HCEC 1CT (cell line): Measurements from ENCODE around the gene ZC3H12C.
A peak's percentile ranks its signal among the peaks of the same experiment; 100 is the strongest.

Source experiments
- DNase-seq: peaks from one replicate; pipeline ENCODE4 v3.0.0-alpha.2; 2017

The ZC3H12C gene

DNA sequence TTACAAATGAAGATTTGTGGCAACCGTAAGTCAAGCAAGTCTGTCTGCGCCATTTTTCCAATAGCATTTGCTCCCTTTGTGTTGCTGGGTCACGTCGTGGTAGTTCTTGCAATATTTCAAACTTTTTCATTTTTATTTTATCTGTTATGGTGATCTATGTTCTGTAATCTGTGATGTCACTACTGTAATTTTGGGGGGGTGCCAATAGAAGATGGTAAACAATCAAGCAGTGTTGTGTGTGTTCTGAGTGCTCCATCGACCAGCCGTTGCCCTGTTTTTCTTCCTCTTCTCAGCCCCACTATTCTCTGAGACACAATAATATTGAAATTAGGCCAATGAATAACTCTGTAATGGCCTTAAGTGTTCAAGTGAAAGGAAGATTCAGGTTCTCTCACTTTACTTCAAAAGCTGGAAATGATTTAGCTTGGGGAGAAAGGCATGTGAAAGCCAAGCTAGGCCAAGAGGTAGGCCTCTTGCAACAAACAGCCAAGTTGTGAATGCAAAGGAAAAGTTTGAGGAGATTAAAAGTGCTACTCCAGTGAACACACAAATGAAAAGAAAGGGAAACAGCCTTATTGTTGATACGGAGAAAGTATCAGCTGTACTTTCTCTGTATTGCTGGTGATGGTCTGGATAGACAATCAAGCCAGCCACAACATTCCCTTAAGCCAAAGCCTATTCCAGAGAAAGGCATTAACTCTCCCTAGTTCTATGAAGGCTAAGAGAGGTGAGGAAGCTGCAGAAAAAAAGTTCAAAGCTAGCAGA, 7.5 kb downstream of the ZC3H12C start:
- no peak for DNase-seq

DNA sequence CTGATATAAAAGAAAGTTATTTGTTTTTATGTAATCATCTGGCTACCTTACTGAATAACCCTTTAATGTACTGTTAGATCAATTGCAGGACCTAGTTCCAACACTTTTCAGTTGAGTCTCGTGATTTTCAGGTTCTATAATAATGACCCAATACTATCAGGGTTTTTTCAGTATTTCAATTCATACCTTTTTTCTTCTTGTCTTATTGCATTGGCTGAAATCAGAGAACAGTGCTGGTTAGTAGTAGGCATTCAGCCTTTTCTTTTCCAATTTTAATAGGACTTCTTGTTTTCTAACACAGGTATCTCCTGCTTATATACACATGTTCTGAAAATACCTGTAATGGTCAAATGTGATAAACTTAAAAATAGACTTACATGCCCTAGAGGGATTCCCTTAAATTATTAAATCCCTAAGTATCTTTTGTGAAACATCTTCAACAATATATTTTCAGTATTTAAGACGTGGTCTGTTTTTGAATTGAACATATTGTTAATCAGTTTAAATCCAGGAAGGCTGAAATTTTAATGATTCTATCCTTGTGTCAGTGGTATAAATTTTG, 13.6 kb downstream of the ZC3H12C start:
- DNase-seq = no peak

DNA sequence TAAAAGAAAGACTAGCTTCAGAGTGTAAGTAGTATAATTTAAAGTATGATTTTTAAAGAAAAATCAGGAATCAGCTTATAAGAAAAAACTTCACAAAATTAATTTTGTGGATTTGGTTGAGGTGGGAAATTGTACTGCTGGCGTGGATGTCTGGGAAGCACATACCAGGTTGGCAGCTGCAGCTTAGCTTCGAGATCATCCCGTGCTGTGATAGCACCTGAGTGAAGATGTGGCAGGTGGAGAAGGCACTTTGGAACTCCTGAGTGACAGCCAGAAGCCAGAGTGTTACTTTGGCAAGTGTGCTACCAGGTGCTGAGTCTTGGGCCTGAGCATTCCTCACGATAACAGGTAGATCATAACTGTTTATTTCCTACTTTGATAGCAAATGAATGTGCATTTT, 17.7 kb downstream of the ZC3H12C start:
- no peak for DNase-seq

DNA sequence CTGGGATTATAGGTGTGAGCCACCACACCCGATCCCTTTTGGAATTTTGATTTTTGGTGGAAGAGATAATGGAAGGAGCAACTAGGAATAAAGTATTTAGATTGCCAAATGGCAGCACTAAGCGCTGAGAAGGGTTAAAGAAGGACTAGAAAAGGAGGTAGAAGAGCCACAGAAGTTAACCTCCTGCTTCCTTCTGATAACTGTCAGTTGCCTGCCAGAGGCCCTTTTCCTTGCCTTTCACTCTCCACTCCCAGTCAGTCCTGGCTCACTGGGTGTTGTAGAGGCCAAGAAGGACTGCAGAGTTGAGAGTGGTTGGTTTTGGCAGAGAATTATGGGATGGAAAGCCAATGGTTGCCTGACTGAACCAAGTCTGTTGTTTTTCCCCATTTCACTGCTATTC, 19.3 kb downstream of the ZC3H12C start:
- DNase-seq = no peak

DNA sequence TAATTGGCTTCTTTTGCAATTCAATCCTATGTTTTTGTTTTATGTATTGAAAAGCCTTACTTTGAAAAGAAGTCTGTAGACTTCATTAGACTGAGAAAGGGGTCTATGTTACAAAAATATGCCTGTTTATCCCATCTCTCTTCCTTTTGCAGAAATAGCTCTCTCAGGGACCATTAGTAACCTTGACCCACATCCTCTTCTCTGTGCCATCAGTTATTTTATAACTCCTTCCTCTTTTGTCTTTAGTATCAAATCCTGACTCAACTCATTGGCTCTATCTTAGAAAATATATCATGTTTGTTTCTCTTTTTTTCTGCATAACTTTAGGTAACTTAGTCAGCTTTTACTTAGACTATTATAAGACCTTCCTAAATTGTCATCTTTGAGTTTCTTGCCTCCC, 20.3 kb downstream of the ZC3H12C start:
- DNase-seq = no peak

DNA sequence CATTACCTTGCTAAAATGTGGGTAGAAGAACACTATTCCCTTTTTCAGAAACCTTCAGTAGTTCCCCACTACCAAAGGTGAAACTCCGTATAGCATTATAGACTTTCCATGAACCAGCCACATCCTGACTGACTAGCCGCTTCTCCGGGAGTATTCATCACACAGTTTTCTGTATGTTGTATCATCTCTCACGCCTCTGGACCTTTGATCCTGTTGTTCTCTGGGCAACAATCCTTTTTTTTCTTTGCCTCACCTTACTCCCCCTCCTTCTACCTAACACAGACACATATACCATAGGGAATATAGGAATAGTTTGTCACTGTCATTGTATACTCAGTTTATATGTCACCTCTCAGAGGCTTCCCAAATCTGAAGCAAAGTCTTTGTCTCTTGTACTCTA, 20.8 kb downstream of the ZC3H12C start:
- no peak for DNase-seq

DNA sequence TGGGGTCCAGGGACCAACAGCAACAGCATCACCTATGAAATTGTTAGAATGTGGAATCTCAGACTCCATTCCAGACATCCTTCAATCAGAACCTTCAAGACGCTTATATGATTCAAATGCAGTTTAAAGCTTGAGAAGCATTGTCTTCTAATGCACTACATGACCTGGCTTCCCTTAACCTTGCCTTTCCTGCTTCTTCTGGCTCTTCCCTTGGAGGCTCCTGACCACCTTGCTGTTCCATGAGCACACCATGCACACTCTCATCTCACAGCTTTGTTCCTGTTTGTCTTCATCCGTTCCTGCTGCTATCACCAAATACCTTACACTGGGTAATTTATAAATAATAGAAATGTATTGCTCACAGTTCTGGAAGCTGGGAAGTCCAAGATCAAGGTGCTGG, 26.1 kb downstream of the ZC3H12C start:
- no peak for DNase-seq

DNA sequence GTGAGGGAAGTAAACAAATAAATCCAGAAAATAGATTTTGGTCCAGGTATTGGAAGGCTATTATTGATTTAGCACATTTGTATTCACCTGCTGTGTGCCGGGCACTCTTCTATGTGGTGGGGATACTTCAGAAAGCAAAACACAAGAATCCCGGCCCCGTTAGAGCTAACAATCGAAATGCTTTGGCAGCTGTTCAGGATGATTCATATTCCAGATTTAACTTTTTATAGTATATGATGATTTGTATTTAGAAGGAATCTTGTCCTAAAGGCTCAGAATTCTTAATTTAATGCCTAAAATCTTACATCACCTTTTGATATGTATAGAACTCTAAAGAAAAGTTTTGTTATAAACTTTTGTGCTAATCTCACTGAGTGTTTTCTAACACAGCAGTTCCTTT, 28.0 kb downstream of the ZC3H12C start:
- peak; percentile 77 for DNase-seq

DNA sequence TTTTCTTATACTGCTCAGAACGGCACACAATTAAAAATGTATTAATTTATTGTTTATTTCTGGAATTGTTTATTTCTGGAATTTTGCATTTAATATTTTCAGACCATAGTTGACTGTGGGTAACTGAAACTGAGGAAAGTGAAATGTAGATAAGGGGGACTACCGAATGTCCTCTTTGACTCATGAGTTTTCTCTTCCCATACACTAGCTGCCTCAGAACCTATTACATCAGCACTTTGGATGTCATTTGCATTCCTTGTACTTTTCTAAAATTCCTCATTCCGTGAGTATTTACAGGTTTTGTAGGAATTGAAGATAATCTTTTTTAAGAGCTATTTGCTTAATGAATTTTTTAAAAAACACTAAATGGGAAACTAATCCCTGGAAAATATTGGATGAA, 29.8 kb downstream of the ZC3H12C start:
- peak; percentile 67 for DNase-seq

DNA sequence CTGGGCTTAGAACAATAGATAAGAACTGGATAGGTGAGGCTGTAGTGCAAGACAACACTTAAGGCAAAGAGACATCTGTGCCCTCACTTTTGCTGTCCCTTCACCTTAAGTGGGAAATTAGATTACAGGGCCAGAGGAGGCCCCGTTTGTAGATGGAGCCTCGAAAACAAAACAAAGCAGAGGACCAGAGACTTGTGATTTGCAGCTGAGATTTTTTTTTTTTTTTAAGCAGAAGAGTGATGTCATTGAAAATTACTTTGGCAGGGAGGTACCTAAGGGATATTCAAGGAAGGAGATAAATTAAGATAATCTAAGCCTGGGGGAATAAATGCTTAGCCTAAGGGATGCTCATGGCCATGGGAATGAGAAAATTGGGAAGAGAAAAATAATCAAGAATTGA, 31.4 kb downstream of the ZC3H12C start:
- no peak for DNase-seq

DNA sequence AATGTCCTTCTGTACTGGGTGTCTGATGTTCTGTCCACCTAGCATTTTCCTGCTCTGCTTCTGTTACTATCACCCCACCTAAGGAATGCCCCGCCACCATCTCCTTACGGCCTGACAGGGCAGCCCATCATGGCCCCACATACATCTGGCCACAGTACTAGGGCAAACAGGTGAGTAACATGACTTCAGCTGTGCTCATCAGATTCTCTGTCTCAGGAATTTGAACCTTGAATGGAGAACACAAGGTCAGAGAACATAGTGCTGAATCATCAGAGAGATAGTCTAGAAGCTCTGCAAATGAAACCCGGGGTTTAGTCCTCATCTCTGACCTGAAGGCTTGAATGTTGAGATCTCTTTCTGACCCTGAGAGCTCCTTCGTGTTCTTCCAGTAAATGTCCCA, 32.4 kb downstream of the ZC3H12C start:
- peak; percentile 89 for DNase-seq

DNA sequence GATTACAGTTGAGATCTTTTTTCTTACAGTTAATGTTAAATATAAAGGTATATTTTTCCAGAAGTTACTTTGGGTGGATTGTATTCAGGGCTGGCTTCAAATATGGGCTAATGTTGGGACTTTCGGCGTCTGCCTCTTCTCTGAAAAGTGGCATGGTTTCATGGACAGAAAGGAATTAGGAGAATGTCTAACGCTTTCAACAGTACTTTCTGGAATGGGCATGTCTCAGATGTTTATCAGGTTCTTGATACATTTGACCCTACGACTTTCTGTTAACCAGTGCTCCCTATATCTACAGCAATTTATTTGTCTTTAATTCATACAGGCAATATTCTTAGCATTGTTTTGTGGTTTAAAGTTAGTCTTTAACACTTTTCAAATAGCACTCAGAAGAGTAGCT, 33.7 kb downstream of the ZC3H12C start:
- no peak for DNase-seq

DNA sequence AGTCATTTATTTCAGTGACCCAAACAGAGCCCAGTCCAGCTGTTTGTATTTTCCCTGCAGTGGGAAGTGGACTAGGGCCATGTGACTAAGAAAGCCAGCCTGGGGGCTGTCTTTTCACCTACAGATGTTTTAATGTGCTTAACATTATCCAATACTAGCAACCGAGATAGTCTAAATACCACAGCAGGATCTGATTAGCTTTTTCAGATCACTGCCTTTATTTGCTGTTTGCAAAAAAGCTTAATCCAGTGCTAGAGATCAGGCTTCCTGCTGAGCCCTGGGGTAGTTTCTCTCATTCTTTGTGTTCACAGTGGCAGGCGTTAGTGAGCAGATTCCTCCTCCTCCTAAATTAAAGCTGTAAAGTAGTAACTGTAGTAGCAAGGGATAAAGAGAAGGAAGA, 35.0 kb downstream of the ZC3H12C start:
- peak; percentile 49 for DNase-seq

DNA sequence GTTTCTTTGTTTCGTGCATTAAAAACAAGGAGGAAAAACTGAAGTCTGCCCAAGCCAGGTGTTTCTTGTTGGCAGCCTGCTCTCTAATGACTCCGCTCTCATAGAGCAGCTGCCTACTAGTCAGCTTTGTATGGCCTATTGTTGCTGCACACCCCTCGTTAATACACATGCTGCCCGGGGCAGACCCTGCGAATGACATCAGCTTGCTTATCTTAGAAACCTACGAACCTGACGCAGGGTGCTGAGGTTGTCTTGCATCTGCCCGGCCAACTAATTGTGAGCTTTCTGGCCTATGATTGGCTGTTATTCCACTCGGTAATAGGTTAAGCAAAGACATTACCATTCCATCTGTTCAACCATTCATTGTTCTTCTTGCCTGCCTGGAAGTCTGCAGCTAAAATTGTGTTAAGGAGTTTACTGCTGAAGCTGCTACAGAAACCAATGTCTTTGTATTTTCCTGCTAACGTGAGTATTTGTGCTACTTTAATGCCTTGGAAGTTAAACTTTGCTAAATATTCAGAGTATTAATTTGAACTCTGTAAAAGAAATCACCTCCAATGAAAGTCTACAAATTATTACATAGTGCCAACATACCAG, 37.5 kb downstream of the ZC3H12C start:
- no peak for DNase-seq

DNA sequence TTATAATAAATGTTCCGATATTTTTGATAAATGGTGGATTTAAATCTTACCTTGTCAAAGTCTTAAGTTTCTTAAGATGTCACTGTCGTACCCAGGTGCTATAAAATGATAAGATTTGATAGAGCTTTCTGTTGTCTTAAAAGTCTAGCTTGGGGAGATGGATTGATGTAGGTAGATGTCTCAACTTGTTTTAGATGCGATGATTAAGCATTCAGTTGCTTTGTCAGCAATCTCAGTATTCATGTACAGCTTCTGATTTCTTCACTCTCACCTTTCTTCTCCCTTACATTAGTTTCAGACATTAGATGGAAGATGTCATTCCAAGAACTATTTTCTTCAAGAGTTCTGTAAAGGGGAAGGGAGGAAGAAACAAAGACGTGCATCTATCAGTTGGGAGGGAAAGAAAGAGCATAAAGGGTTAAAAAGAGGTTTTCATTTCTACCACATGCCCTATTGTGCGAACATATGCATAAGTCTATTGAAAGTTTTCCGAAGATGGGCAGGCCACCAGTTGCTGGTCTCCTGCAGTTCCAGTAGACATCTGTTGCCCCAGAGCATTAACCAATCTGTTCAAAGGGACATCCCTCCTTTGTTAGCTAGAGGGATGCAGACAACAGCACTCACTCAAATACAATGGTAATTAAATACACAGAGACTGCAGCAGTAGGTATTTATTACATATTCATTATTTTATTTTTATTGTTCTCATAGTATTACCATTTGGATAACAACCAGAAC, 38.4 kb downstream of the ZC3H12C start:
- no peak for DNase-seq

DNA sequence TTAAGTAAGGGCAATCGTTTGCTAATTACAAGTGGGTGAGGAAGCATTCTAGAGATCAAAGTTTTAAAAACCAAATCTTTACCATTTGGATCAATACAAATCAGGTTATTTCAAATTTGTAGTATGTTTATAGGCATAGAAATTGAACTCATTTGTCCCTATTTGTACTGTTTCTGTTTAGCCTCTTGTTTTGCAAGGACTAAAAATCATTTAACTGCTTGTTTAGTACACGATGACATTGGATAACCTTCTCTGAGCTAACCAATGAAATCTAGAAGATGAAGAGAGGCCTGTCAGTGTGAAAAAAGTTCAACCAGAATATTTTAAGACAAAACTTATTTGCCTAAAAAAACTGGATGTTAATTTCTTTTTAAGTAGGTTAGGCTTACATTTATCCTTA, 40.0 kb downstream of the ZC3H12C start:
- no peak for DNase-seq

DNA sequence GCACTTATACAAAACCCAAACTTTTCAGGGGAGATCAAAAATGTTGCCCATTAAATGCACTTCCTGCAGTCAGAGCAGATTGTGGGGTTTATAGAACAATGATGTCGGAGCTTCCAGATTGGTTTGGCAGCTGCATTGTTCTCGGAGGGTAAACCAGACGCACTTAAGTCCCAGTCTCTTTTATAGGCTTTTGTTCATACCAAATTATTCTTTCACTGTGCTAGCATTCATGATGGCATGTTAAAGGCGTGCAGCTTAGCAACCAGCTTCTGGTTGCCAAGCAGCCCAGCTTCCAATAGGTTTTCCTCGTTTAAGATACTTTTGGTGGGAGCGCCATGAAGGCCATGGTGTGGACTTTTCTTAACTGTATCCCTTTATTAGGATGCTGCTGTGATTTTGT, 40.9 kb downstream of the ZC3H12C start:
- no peak for DNase-seq

DNA sequence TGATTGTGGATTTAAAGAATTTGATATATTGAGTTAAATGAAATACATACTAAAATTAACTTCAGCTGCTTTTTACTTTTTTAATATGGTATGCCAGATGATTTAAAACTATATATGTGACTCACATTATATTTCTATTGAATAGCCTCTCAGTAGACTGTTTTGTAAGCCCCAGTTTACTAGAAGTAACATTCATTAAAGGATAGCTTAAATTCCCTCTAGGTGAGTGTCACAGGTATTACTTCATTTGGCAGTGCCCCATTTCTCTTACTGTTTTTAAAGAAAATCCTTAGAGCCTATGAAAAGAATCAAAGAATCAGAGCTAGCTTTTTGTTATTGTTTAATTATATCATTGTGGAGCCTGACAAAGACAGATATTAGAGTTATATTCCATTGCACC, 48.6 kb downstream of the ZC3H12C start:
- DNase-seq = no peak

DNA sequence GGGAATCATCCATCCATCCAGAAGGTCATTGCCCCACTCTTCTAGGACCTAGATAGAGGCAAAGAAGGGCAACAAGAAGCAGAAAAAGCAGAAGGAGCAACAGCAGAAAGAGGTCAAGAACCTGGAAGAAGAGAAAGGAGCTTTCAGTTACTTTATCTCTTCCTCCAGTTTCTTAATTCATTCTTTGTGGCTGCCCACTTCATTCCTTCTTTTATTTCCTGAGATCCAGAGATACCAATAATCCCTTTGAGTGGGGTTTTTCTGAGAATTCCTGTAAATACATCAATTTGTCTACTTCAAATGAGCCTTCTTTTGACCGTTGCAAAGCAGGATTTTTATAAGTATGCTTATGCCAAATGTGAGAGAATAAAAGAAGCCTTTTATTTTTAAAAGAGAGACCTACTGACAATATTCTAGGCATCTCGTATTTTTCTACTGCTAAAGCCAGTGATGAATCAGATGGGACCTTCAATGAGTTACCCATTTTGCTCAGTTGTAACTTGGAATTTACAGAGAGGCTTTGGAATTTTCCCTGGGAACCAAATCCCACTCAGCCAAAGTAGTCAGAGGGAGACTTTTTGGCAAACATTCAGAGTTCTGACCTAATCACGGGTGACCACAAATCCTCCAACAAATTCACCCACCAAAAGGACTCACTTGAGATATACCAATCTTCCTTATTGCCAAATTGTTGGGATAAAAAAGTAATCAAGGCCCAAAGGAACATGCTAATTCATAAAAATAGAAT, 54.9 kb downstream of the ZC3H12C start:
- DNase-seq = peak; percentile 73

DNA sequence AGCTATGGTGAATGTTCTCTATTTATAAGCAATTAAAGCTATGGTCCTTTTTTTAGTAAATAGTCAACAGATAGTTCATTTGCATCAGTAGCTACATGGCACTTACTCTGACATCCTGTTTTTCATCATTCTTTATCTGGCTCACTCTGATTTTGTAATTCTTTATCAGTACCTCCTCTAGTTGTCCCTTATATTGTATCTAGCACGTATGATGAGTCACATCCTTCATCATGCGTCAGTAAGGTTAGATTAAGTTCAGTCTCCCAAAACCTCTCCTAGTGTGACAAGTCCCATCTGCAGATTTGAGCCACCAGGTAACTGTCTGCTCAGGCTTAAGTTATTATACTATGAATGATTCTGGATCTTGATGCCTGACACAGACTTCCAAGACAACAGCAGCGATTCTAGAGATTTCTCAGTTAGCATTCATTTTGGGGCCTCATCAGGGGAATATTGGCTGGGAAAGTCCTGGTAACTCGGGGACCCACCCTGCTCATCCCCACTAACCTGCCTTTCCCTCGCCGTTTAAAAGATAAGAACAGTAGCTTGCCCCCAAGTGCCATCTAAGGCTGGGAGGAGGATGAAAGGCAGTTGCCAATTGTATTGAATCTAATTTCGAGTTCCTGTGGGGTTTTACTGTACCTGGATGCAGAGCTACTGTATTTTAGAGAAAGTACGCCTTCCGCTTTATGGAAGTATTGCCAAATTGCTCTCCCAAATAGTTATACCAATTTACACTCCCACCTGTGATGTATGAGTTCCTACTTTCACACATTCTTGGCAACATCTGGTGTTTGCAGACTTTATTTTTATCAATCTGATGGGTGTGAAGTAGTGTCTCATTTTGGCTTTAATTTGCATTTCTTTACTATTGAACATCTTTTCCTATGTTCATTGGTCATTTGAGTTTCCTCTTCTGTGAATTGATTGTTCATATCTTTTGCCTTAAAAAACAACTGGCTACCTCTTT, 55.9 kb downstream of the ZC3H12C start:
- DNase-seq = peak; percentile 82

DNA sequence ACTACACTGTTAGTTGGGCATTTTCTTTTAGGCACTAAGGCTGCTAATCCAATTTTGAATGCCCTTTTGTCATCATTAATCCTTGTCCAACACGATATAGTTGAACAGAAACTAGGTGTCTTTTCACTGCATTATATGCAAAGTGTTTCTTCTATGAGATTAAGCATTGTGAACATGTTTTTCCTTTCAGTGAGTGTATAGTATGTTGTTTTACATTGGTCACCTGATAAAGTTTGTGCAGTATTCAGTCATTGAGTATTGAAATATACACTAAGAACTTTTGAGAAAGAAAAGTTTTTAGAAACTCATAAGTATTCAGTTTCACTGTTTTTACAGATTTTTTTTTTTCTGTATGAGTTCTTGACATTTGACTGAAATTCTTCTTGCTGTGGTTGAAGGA, 59.0 kb downstream of the ZC3H12C start:
- no peak for DNase-seq

DNA sequence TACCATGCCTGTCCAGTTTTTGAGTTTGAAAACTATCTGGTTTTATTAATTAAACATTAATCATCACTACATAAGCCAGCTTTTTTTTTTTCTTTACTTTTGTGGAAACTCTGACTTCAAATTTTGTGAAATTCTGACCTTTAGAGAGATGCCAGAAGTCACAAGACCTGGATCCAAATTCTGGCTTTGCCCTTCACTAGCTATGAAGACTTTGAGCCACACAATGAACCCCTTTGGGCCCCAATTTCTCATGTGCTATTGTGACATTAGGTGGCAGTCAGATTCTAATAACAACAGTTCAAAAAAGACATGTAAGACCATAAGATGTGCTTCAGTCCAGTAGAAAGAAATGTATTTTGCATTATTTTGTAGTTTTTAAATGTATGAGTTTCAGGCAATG, 60.3 kb downstream of the ZC3H12C start:
- DNase-seq = no peak
